HK-2 (cell line): ENCODE results near the gene UCK2.

Experiments
- DNase-seq: peaks from one replicate; pipeline ENCODE4 v3.0.0-alpha.2; 2018; ENCODE audit not compliant: unreplicated experiment

The UCK2 gene

DNA sequence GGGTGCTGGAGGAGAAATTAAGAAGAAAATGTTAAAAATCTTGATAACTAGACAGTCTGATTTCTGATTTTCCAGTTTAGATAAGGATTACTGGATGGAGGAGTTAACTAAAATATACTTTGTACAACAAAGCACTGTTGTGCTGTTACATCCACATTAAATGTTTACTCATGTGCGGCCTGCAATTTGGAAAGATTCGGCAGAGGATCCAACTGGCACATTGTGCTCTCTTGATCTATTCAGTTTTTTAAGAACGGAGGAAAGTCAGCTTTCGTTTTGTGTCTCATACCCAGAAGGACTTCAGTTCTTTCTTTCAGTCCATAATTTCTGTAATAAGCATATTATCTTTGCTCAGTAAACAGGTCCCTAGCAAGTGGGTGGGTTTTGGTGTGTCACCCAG is 52.5 kb downstream of the UCK2 start:
- DNase-seq = no peak

DNA sequence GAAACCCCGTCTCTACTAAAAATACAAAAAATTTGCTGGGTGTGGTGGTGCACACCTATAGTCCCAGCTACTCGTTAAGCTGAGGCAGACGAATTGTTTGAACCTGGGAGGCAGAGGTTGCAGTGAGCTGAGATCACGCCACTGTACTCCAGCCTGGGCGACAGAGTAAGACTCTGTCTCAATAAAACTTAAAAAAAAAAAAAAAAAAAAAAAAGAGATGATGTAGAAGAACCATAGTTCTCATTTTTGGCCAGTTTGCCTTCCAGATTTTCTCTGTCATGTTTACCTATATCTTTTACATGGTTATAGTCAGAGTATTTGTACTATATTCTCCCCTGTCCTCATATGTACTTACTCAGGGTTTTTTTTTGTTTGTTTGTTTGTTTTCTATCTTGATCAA is 53.6 kb downstream of the UCK2 start:
- no peak for DNase-seq

DNA sequence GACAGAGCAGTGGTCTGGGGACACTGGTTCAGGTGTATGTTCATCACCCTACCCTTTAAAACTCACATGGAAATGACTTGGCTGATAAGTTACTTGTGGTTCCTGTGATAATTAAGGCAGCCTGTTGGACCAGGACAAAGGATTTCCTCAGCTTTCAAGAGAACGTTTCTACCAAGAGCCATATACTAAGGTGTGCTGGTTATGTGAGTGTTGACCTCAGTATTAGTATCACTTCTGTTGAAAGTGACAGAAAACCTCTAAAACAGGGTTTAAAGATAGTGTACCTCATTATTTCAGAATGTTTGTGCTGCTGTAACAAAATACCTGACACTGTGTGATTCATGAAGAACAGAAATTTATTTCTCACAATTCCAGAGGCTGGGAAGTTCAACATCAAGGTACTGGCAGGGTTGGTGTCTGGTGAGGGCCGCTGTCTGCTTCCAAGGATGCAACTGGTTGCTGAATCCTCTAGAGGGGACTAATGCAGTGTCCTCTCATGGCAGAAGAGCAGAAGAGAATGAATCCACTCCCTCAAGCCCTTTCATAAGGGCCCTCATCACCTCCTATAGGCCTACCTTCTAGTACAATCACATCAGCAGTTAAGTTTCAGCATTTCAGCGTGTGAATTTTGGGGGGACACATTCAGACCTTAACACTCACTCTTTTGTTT is 54.9 kb downstream of the UCK2 start:
- no peak for DNase-seq

DNA sequence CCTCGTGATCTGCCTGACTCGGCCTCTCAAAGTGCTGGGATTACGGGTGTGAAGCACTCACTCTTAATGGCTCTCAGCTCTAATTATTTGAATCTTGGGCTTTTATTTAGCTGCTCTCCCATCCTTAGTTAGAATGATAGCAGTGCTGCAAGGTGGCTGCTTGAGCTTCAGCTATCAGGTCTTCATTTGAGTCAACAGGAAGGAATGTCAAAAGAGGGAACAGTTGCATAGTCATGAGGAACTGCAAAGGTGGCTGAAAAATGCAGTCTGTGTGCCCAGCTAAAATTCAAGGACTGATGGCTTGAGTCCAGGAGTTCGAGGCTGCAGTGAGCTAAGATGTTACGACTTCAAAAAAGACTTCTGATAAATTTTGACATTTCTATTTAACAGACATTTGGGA is 55.6 kb downstream of the UCK2 start:
- no peak for DNase-seq

DNA sequence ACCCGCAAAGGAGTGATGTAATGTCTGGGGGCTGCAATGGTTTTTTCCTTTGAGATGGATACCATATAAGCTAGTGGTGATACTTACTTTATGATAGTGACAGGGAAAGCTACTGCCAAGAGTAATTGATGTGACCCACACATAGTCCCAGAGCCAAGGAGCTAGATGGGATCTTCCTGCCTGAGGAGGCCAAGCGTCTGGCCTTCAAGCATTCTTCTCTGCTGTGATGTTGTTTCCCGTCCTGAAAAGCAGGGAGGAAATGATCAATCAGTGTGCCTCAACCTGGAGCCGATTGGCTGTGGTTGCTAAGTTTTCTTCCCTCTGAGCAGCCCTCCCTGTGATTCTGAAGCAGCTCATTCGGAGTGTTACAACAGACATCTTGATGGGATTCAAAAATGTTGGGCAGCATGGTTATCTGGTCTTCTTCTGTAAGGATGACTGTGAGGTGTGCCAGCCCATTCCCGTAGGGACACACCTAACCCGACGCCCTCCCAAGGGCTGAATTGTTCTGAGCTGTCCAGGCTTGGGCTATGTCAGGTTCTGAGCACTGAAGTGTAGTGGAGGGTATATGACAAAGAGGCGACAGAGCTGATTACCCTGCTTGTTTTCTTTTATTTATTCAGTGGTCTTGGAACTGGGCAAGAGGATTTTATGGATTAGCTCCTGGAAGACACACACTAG is 56.7 kb downstream of the UCK2 start:
- DNase-seq = no peak

DNA sequence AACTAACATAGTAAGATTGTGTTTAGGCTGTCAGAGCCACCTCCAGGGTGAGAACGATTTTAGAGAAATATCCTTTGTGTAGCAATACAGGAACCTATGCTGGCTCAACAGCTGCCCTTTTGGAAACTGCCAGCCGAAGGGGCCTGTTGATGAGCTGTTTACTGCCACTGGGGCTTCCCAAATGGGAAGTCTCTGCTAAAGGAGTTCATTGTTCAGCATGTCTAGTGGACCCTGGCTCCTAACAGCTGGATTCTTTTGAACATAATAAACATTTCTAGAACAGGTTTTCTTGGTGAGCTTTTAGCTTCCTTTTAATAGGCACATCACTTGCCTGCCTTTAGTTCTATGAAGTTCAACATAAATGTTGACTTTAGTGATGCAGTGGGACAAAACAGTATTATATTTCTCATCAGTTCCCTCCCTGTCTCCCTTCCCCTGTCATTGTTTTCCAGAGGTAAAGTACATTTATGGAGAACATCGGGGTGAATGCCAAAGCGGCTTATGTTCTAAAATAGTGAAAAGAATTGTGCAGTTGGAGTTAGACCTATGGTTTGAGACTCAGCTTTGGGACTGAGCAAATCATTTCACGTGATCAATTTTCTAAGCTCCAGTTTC is 57.4 kb downstream of the UCK2 start:
- DNase-seq = no peak

DNA sequence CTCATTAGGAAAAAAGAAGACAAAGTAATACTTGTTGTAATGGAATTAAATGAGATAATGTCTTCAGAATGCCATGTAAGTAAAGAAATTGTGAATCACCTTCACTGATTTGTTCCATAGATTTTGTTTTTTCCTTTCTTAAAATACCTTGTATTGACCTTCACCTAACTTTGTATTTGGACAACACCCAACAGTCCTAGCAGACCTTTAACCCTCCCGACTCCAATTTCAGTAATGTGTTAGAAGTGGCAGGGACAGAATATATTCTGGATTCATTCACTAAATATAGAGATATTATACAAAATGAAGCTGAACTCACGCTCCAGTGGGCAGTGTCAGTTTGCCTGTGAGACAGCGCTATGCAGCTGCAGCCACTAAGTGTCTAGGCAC is 57.9 kb downstream of the UCK2 start:
- no peak for DNase-seq

DNA sequence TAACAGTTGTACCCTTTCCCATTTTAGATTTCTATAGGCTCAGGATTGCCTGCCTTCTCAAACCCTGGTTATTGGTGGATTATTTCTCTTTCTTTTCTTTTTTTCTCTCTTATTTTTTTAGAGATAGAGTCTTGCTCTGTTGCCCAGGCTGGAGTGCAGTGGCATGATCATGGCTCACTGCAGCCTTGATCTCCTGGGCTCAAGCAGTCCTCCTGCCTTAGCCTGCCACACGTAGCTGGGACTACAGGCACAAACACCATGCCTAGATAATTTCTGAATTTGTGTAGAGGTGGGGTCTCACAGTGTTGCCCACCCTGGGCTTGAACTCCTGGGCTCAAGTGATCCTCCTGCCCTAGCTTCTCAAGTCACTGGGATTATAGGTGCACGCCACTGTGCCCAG is 58.8 kb downstream of the UCK2 start:
- DNase-seq = no peak

DNA sequence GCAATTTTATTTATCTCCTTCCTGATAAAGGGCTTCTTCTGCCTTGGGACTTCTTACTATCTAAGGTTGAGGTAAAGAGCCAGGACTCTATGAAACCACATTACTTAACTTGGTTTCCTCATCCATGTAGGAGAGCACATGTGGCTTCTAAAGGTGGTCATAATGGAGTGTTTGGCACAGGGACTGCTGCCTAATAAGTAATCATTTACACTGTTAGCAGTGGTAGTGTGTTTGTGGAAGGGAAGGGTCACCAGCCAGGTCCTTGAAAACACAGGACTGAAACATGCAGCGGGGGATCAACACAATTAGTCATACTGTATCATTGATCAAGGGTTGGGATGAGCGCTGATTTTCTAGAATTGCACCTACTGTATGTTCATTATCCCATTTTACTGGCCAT is 59.6 kb downstream of the UCK2 start:
- DNase-seq = no peak

DNA sequence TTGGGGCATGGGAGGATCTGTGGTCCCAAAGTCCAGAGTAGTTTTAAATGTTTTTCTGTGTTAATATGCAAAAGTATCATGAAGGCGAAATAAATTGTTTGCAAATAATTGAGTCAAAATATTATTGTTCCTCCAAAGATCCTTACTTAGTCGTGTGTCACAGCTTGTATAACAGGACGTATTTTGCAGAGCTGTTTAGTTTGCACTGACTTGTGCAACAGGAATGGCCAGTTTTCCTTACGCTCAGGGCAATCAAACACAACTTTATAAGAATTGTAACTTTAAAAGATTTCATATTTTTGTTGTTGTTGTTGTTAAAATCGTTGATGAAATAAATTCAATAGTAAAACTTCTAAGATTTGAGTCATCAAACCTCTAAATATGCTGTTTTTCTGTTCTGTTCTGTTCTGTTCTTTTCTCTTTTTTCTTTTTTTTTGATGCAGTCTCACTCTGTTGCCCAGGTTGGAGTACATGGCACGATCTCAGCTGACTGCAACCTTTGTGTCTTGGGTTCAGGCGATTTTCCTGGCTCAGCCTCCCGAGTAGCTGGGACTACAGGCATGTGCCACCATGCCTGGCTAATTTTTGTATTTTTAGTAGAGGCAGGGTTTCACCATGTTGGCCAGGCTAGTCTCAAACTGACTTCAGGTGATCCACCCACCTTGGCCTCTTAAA is 60.6 kb downstream of the UCK2 start:
- no peak for DNase-seq

DNA sequence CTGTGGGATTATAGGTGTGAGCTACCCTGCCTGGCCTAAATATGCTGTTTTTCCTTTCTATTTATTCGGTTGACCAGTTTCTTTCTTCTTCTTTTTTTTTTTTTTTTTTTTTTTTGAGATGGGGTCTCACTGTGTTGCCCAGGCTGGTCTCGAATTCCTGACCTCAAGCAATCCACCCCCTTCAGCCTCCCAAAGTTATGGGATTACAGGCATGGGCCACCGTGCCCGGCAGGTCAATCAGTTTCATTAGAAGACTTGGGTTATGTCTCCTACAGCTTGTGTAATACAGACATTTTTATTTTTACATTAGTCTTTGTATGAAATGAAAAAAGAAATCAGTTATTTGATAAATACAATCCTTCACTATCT is 61.1 kb downstream of the UCK2 start:
- DNase-seq = no peak

DNA sequence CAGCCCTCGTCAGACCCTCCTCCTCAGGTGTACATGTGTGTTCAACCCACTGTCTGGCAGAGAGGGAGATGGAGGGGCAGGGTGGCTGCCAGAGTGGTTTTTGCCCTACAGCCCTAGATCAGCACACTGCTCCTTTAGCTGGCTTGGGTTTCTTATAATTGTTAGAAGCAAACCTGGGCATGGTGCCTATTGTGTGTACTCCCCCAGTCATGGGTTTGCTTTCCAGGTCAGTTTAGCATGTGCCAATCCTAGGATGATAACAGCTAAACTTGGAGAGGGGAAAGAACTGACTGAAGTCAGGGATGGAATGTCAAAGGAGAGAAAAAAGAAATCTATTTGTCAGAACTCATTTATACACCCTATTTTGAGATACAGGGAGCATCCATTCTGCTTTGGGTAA is 63.3 kb downstream of the UCK2 start:
- DNase-seq = no peak

DNA sequence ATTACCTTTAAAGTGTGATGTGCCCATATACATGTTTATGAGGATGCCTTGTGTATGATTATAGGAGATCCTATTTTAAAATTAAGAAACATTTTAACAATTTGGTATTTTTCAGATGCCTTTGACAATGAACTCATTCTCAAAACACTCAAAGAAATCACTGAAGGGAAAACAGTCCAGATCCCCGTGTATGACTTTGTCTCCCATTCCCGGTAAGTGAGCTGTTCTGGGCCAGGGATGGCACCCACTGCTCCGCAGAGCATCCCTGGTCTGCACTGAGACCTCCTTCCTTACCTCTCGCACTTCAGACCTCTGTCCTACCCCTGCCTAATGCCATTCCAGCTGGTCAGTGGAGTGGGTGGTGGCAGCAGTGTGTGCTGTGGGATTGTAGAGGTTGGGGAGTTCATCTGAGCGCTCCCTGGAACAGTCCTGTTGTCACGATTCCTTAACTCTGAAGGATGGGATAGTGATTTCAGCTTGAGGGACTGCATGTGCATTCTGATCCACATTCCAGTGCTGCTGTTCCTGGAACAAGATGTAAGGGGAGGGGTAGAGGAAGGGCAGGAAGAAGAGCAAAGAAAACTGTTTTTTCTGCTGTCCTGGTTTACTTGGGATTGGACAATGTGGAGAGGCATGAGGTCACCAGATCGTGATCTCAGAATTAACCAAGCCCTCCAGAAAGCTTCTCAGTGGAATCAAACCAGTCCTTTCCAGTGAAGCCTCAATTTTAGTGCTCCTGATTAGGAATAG is 63.9 kb downstream of the UCK2 start:
- no peak for DNase-seq

DNA sequence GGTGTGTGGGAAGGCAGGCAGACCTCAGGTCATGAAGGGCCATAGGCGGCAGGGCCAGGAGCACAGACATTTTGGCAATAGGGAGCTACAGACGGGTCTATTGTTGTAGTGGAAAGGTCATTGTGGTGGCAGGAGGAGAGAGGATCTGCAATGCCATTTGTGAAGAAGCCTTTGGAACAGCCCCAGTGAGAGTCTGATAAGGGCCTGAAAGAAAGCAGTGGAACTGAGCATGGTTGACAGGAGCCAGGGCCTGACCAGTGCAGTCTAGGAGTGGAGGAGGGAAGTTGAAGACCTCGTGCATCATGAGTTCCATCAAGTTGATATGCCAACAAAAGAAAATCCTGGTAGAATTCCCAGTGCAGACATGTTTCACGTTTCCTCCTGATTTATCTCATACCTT is 65.5 kb downstream of the UCK2 start:
- no peak for DNase-seq

DNA sequence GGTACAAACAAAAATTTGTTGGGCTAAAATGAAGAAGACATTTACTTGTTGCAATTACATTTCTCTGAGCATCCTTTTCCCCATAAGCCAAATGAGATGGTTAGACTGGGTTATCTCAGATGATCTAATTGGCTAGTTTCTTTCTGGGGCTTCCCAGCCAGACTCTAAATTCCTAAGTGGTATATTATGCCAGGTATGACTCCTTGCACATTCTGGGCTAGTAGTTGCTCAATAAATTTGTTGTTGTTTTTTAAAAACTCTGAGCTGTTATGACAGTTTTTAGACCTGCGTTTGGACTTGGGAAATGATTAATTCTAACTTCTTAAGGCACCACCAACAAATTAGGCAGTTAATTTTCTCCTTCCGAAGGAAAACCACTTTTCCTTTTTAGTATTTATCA is 66.1 kb downstream of the UCK2 start:
- no peak for DNase-seq

DNA sequence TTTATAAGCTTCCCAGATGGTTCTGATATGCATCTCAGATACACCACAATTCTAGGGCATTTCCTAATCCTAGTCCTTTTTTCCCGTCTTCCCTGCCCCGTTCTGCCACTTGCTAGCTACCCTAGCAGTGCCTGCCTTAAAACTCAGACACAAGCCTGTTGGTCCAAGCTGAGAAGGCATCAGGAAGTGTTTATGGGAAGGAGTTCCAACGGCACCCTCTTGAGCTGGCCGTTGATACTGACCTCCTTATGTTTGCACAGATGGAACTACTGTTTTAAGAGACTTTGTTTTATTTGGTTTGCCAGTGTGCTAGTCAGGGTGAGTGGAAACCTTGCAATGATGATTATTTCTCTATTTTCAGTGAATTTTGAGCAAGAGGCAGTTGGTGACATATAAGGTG is 67.2 kb downstream of the UCK2 start:
- no peak for DNase-seq

DNA sequence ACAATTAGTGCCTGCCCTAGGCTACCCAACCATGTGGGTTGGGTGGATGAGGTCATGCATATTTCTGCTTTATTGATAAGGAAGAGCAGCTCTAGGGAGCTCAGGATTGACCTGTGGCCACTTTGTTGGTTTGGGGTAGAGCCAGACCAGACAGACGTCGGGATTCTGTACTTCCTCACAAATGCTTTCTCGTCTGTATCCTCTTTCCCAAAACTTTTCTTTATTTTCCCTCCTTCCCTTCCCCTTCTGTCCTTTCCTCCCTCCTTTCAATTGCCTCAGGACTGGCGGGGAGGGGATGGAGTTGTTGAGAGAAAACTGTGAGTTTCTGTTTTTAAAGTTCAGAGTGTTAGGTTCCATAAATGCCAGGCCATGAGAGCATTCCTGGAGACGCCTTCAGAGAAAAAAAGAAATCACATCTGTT is 68.0 kb downstream of the UCK2 start:
- DNase-seq = no peak

DNA sequence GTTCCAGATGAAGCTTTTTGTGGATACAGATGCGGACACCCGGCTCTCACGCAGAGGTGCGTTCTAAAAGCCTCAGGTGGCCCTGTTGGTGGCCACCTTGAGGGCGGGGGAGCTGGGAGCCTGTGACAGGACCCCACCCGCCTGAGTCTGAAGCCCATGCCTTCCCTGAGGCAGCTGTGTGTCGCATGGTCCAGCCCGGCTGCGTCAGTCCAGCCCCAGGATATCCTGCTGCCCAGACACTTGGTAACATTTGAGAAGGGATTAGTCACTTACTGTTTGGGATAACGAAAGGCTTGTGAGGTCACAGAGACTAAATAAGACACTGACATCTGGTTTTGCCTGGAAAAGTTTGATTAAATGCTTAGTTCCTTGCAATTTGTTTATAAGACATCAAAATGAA is 68.9 kb downstream of the UCK2 start:
- no peak for DNase-seq

DNA sequence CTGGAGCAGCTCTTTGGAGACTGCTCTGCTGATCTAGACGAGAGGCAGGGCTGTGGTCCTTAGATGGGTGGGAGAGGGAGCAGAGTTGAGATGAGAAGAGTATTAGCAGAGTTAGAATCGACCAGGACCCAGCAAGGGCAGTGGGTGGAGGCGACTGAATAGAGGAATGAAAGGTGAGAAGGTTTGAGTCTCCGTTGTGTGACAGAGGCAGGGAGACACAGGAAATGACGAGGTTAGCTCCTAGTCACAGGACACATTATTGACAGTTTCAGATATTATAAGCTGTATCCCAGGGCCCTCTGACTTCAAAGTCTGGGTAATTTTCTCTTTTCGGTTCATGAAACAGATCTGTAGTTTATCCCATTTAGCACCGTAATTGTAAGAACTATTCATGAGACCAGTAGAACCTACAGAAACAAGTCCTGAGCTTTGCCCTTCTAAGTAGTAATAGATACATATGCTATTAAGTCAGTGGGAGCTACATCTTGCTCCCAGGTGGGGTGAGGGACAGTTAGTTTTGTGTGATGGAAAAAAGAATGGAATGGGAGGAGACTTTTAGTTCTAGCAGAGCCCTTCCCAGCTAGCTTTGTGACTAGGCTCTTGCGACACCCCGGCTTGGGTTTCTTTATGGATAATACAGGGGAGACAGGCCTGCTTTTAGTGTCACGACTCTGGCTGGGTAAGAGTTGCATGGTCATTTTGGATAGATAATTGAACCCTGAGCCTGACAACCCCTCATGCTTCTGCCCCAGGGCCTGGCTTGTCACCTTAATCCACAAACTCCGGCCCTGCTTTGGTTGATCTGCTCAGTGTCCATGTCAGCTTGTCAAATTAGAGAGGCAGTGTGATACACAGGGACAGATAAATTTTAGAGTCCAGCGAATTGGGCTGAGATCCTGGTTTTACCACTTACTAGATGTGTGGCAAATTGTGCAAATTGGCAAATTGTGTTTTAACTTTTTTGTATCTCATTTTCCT is 70.2 kb downstream of the UCK2 start:
- no peak for DNase-seq

DNA sequence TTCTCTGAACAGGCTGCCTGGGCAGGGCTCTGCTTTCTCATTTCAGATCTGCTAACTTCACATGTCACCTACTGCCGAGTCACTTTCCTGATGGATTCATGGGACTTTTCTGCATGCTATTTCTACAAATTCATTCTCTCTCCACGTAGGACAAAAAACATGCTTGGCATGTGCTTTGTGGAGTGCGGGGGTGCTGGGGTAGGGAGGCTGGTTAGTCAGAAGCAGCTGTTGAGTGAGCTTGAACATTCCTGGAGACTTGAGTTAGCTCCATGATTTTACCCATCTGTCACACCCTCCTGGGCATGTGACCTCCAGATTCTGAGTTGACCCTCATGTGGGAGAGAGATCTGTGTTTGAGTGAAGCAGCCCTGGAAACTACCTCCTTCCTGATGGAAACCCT is 71.4 kb downstream of the UCK2 start:
- DNase-seq = peak; percentile 75

DNA sequence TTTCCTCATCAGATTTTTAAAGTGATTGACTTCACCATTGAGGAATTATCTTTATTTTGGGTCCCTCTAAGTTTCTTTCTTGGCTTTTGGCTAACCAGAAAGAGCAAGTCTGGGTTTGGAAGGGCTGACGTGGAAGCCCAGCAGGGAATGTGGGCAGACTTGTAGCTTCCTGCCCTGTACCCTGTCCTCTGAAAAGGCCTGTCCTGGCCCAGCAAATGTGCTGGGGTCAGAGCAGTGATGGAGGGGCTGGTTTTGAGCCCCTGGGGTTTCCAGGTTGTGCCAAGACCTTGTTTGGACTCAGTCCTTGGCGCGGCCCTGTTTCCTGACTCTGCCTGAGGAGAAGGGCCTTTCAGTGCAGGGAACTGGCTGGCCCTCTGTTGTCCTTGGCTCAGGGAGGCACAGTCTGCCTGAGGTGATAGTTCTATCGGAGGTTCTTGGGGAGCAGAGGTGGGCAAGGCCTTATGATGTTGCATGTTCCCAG is 72.1 kb downstream of the UCK2 start:
- DNase-seq = no peak
